ENCODE results near the gene TTLL5.
"Not testable (repeated sequence)": the region's sequence is repeated elsewhere in the genome, so short reads cannot be mapped to it uniquely, and the experiment has no call there.

Gene TTLL5

GRCh38 chr14:75906680-75907280, 245.7 kb downstream of the TTLL5 start:
- peak; percentile 38 to 41 for DNase-seq (ENCODE audit: low read depth in 1 of 2, low spot score in 1 of 2)

GRCh38 chr14:75907756-75908359, 246.8 kb downstream of the TTLL5 start:
- DNase-seq (ENCODE audit: low read depth in 1 of 2, low spot score in 1 of 2): no peak

GRCh38 chr14:75909630-75910029, 248.6 kb downstream of the TTLL5 start:
- no peak for DNase-seq (ENCODE audit: low read depth in 1 of 2, low spot score in 1 of 2)

- no peak for DNase-seq (ENCODE audit: low read depth in 1 of 2, low spot score in 1 of 2)
Measured at GRCh38 chr14:75910048-75910447, 249.0 kb downstream of the TTLL5 start.

GRCh38 chr14:75911883-75912282, 250.8 kb downstream of the TTLL5 start:
- no peak for DNase-seq (ENCODE audit: low read depth in 1 of 2, low spot score in 1 of 2)

GRCh38 chr14:75913183-75913582, 252.1 kb downstream of the TTLL5 start:
- no peak for DNase-seq (ENCODE audit: low read depth in 1 of 2, low spot score in 1 of 2)

- no peak for DNase-seq (ENCODE audit: low read depth in 1 of 2, low spot score in 1 of 2)
Measured at GRCh38 chr14:75915045-75915444, 254.0 kb downstream of the TTLL5 start.

- DNase-seq (ENCODE audit: low read depth in 1 of 2, low spot score in 1 of 2): no peak
Measured at GRCh38 chr14:75917322-75917945, 256.4 kb downstream of the TTLL5 start.

GRCh38 chr14:75917946-75918335, 256.9 kb downstream of the TTLL5 start:
- no peak for DNase-seq (ENCODE audit: low read depth in 1 of 2, low spot score in 1 of 2)

- not testable (repeated sequence) for DNase-seq (ENCODE audit: low read depth in 1 of 2, low spot score in 1 of 2)
Measured at GRCh38 chr14:75920421-75920820, 259.4 kb downstream of the TTLL5 start.

- not testable (repeated sequence) for DNase-seq (ENCODE audit: low read depth in 1 of 2, low spot score in 1 of 2)
Measured at GRCh38 chr14:75925141-75925840, 264.2 kb downstream of the TTLL5 start.

- DNase-seq (ENCODE audit: low read depth in 1 of 2, low spot score in 1 of 2): no peak
Measured at GRCh38 chr14:75926431-75927115, 265.5 kb downstream of the TTLL5 start.

GRCh38 chr14:75927564-75928087, 266.6 kb downstream of the TTLL5 start:
- DNase-seq (ENCODE audit: low read depth in 1 of 2, low spot score in 1 of 2): no peak

- no peak for DNase-seq (ENCODE audit: low read depth in 1 of 2, low spot score in 1 of 2)
Measured at GRCh38 chr14:75928690-75929181, 267.7 kb downstream of the TTLL5 start.

- DNase-seq (ENCODE audit: low read depth in 1 of 2, low spot score in 1 of 2): no peak
Measured at GRCh38 chr14:75933712-75934296, 272.8 kb downstream of the TTLL5 start.

- DNase-seq (ENCODE audit: low read depth in 1 of 2, low spot score in 1 of 2): no peak
Measured at GRCh38 chr14:75934998-75935628, 274.1 kb downstream of the TTLL5 start.

GRCh38 chr14:75939200-75939599, 278.2 kb downstream of the TTLL5 start:
- no peak for DNase-seq (ENCODE audit: low read depth in 1 of 2, low spot score in 1 of 2)

GRCh38 chr14:75941030-75941429, 280.0 kb downstream of the TTLL5 start:
- no peak for DNase-seq (ENCODE audit: low read depth in 1 of 2, low spot score in 1 of 2)

- DNase-seq (ENCODE audit: low read depth in 1 of 2, low spot score in 1 of 2): no peak
Measured at GRCh38 chr14:75944607-75945241, 283.7 kb downstream of the TTLL5 start.

GRCh38 chr14:75946785-75947184, 285.7 kb downstream of the TTLL5 start:
- DNase-seq (ENCODE audit: low read depth in 1 of 2, low spot score in 1 of 2): no peak

All from activated T-helper 1 cell treated with anti-CD3 and anti-CD28 coated beads, Interleukin-2, amount 50 U/mL, for 16 hours (primary cell).